ENCODE results near the gene ANGPTL8. TPM values are rescaled to one million over a fixed set of nuclear protein-coding genes. Genes with fewer than 3 reads are reported as not detected.

The ANGPTL8 gene
- total RNA-seq, 1 experiment from 2014 or later: 0.61 TPM

- Histone ChIP-seq H3K4me1 (replicated peaks) (peaks cover 56% of the 10 kb centered on the region), H3K36me3 (peaks cover 37% of the 10 kb centered on the region), H3K27me3 (replicated peaks) (no peaks in the 10 kb centered on the region), H3K4me3 (no peak overlapping the region), H3K27ac (no peak overlapping the region), H3K9me3 (replicated peaks) (no peaks in the 10 kb centered on the region)
- DNase-seq (ENCODE audit: low read depth in 1 of 2, low spot score in 2 of 2): peak in 1 of 2 experiments; percentile 32
Measured at GRCh38 chr19:11198769-11199424, 40.5 kb upstream of the ANGPTL8 start.

GRCh38 chr19:11199517-11199916 is 39.9 kb upstream of the ANGPTL8 start:
- Histone ChIP-seq H3K36me3 (peaks cover 31% of the 10 kb centered on the region), H3K27ac (no peak overlapping the region), H3K9me3 (replicated peaks) (no peaks in the 10 kb centered on the region), H3K4me1 (replicated peaks) (peaks cover 55% of the 10 kb centered on the region), H3K4me3 (no peak overlapping the region), H3K27me3 (replicated peaks) (no peaks in the 10 kb centered on the region)
- no peak for DNase-seq (ENCODE audit: low read depth in 1 of 2, low spot score in 2 of 2)

- Histone ChIP-seq H3K9me3 (replicated peaks) (no peaks in the 10 kb centered on the region), H3K27ac (no peak overlapping the region), H3K27me3 (replicated peaks) (no peaks in the 10 kb centered on the region), H3K4me1 (replicated peaks) (peaks cover 49% of the 10 kb centered on the region), H3K4me3 (no peak overlapping the region), H3K36me3 (peaks cover 25% of the 10 kb centered on the region)
- no peak for DNase-seq (ENCODE audit: low read depth in 1 of 2, low spot score in 2 of 2)
Measured at GRCh38 chr19:11200015-11200574, 39.3 kb upstream of the ANGPTL8 start.

- Histone ChIP-seq H3K4me1 (replicated peaks) (peaks cover 43% of the 10 kb centered on the region), H3K27ac (no peak overlapping the region), H3K27me3 (replicated peaks) (no peaks in the 10 kb centered on the region), H3K9me3 (replicated peaks) (no peaks in the 10 kb centered on the region), H3K36me3 (peaks cover 19% of the 10 kb centered on the region), H3K4me3 (no peak overlapping the region)
- DNase-seq (ENCODE audit: low read depth in 1 of 2, low spot score in 2 of 2): no peak
Measured at GRCh38 chr19:11200931-11201330, 38.5 kb upstream of the ANGPTL8 start.

- H3K36me3 ChIP-seq: peaks cover 10% of the 10 kb centered on the region
- H3K4me1 ChIP-seq (replicated peaks): peaks cover 43% of the 10 kb centered on the region
- no peak for DNase-seq (ENCODE audit: low read depth in 1 of 2, low spot score in 2 of 2)
- H3K4me3 ChIP-seq: no peak overlapping the region
- H3K9me3 ChIP-seq (replicated peaks): no peaks in the 10 kb centered on the region
- peak overlapping the region; percentile 90; the same call in 1 of the 2 replicates for H3K27ac ChIP-seq
- H3K27me3 ChIP-seq (replicated peaks): no peaks in the 10 kb centered on the region
Measured at GRCh38 chr19:11201791-11202190, 37.6 kb upstream of the ANGPTL8 start.

- Histone ChIP-seq H3K9me3 (replicated peaks) (no peaks in the 10 kb centered on the region), H3K4me1 (replicated peaks) (peaks cover 42% of the 10 kb centered on the region), H3K27ac (peak overlapping the region; percentile 90), H3K36me3 (0 out of 2 replicates have a peak, but pooled peaks cover 5% of the 10 kb centered on the region), H3K4me3 (no peak overlapping the region), H3K27me3 (replicated peaks) (no peaks in the 10 kb centered on the region)
- DNase-seq (ENCODE audit: low read depth in 1 of 2, low spot score in 2 of 2): no peak
Measured at GRCh38 chr19:11202488-11203193, 36.8 kb upstream of the ANGPTL8 start.

GRCh38 chr19:11203194-11204075 is 36.0 kb upstream of the ANGPTL8 start:
- Histone ChIP-seq H3K27ac (peak overlapping the region; percentile 90), H3K4me3 (no peak overlapping the region), H3K4me1 (replicated peaks) (peaks cover 34% of the 10 kb centered on the region), H3K9me3 (replicated peaks) (no peaks in the 10 kb centered on the region), H3K27me3 (replicated peaks) (no peaks in the 10 kb centered on the region), H3K36me3 (0 out of 2 replicates have a peak, but pooled peaks cover 5% of the 10 kb centered on the region)
- DNase-seq (ENCODE audit: low read depth in 1 of 2, low spot score in 2 of 2): peak; percentile 93 to 97

GRCh38 chr19:11204076-11204602 is 35.3 kb upstream of the ANGPTL8 start:
- Histone ChIP-seq H3K9me3 (replicated peaks) (no peaks in the 10 kb centered on the region), H3K27ac (no peak overlapping the region)

GRCh38 chr19:11204943-11205349 is 34.5 kb upstream of the ANGPTL8 start:
- DNase-seq (ENCODE audit: low read depth in 1 of 2, low spot score in 2 of 2): no peak

More at GRCh38 chr19:11204076-11204602, 35.3 kb upstream of the ANGPTL8 start:
- peaks cover 27% of the 10 kb centered on the region for H3K4me1 ChIP-seq (replicated peaks)
- H3K27me3 ChIP-seq (replicated peaks): no peaks in the 10 kb centered on the region
- DNase-seq (ENCODE audit: low read depth in 1 of 2, low spot score in 2 of 2): no peak
- no peak overlapping the region for H3K4me3 ChIP-seq
- 0 out of 2 replicates have a peak, but pooled peaks cover 5% of the 10 kb centered on the region for H3K36me3 ChIP-seq

GRCh38 chr19:11205939-11206570 is 33.4 kb upstream of the ANGPTL8 start:
- H3K9me3 ChIP-seq (replicated peaks): no peaks in the 10 kb centered on the region
- H3K27ac ChIP-seq: no peak overlapping the region
- H3K36me3 ChIP-seq: 0 out of 2 replicates have a peak, but pooled peaks cover 2% of the 10 kb centered on the region
- H3K4me3 ChIP-seq: no peak overlapping the region
- peaks cover 24% of the 10 kb centered on the region for H3K4me1 ChIP-seq (replicated peaks)
- DNase-seq (ENCODE audit: low read depth in 1 of 2, low spot score in 2 of 2): no peak
- no peaks in the 10 kb centered on the region for H3K27me3 ChIP-seq (replicated peaks)

More at GRCh38 chr19:11204943-11205349, 34.5 kb upstream of the ANGPTL8 start:
- no peaks in the 10 kb centered on the region for H3K9me3 ChIP-seq (replicated peaks)
- H3K4me3 ChIP-seq: no peak overlapping the region
- peaks cover 24% of the 10 kb centered on the region for H3K4me1 ChIP-seq (replicated peaks)
- 0 out of 2 replicates have a peak, but pooled peaks cover 2% of the 10 kb centered on the region for H3K36me3 ChIP-seq
- no peaks in the 10 kb centered on the region for H3K27me3 ChIP-seq (replicated peaks)
- no peak overlapping the region for H3K27ac ChIP-seq

- no peaks in the 10 kb centered on the region for H3K36me3 ChIP-seq
Measured at GRCh38 chr19:11208561-11209471, 30.6 kb upstream of the ANGPTL8 start.

More at GRCh38 chr19:11208561-11209471, 30.6 kb upstream of the ANGPTL8 start:
- peaks cover 6% of the 10 kb centered on the region; the same call in 1 of the 2 replicates for H3K4me1 ChIP-seq (replicated peaks)
- no peak overlapping the region for H3K4me3 ChIP-seq
- peak in 1 of 2 experiments; percentile 29 for DNase-seq (ENCODE audit: low read depth in 1 of 2, low spot score in 2 of 2)
- H3K27ac ChIP-seq: no peak overlapping the region
- H3K9me3 ChIP-seq (replicated peaks): no peaks in the 10 kb centered on the region
- no peaks in the 10 kb centered on the region for H3K27me3 ChIP-seq (replicated peaks)

Data from SJSA1 (cell line).